Activated CD4-positive, alpha-beta T cell treated with anti-CD3 and anti-CD28 coated beads, Interleukin-2, amount 10 ng/mL, durations not matched to agents 7 days and 5 days (primary cell): ENCODE data around the gene VAC14. TPM values are rescaled to one million over a fixed set of nuclear protein-coding genes. Genes with fewer than 3 reads are reported as not detected.

Experiments used
- CTCF ChIA-PET: fragments of 350-600 bp; sonication (Branson Sonifier 250); formaldehyde crosslinking; loops from one replicate; lab custom pipeline; 2021; ENCODE audit warnings: antibody characterized with exemption; lab: Charles Lee
- POLR2A ChIA-PET: fragments of 350-600 bp; sonication (Branson Sonifier 250); formaldehyde crosslinking; loops from one replicate; lab custom pipeline; 2021; ENCODE audit warnings: antibody characterized with exemption; lab: Charles Lee
- DNase-seq: peaks from one replicate; pipeline ENCODE4 v3.0.0-alpha.2; 2020
- H3K27ac Mint-ChIP-seq: one replicate; pipeline ENCODE4 v1.8.0; 2021; ENCODE audit warnings: mild to moderate bottlenecking, moderate library complexity, mixed read lengths
- H3K27me3 Mint-ChIP-seq: one replicate; pipeline ENCODE4 v1.8.0; 2021; ENCODE audit warnings: mixed read lengths
- H3K36me3 Mint-ChIP-seq: one replicate; pipeline ENCODE4 v1.8.0; 2021; ENCODE audit warnings: low read depth, mixed read lengths
- H3K4me1 Mint-ChIP-seq: one replicate; pipeline ENCODE4 v1.8.0; 2021; ENCODE audit warnings: mixed read lengths
- H3K4me3 Mint-ChIP-seq: one replicate; pipeline ENCODE4 v1.8.0; 2021; ENCODE audit warnings: mild to moderate bottlenecking, moderate library complexity, mixed read lengths
- H3K9me3 Mint-ChIP-seq: one replicate; pipeline ENCODE4 v1.8.0; 2021; ENCODE audit warnings: mixed read lengths
- total RNA-seq, 2 experiments: library from RNA; stranded (reverse); gene quantifications; one replicate each; pipeline ENCODE4 v1.2.3, GENCODE V29; 2021

The VAC14 gene
- total RNA-seq, 2 experiments from 2014 or later = 35.9 to 37.1 TPM

DNA sequence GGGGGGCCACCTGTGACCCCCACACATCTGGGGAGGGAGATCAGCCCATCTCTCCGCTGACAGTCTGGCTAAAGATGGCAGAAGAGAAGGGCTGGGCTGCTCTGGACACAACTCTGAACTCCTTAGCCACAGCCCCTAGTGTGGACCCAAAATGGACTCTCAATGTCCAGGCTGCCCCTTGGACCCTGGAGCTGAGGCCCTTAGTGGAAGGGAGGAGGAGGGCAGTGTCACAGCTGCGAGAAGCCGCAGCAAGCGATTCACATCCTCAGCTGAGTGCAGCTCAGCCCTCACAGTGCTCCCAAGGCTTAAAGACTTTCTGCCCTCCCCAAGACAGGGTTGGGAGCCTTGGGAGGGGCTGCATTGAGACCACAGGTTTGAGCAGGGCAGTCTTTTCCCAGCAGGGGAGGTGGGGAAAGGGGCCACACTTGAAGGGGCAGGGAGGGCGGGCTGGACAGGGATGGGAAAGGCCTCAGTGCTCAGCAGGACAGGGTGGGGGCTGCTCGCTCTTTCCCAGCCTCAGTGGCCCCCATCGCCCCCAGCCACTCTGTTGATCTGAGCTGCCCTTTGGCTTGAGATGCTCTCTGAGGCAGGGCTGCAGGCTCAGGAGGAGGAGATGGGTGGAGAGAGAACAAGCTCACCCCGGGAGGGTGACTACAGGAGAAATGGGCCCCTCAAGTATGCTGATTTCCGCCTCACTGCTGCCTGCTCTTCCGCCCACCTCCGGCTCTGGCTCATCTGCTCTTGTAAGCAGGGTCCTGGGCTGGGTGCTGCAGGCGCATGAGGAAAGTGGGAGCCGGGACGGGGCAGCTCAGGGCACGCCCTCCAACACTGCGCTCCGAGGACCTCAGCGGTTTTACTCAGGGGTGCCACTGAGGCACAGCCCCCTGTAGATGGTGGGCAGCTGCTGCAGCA, 64.2 kb downstream of the VAC14 start:
- peak; percentile 36 for DNase-seq
- POLR2A ChIA-PET = no interaction called here

DNA sequence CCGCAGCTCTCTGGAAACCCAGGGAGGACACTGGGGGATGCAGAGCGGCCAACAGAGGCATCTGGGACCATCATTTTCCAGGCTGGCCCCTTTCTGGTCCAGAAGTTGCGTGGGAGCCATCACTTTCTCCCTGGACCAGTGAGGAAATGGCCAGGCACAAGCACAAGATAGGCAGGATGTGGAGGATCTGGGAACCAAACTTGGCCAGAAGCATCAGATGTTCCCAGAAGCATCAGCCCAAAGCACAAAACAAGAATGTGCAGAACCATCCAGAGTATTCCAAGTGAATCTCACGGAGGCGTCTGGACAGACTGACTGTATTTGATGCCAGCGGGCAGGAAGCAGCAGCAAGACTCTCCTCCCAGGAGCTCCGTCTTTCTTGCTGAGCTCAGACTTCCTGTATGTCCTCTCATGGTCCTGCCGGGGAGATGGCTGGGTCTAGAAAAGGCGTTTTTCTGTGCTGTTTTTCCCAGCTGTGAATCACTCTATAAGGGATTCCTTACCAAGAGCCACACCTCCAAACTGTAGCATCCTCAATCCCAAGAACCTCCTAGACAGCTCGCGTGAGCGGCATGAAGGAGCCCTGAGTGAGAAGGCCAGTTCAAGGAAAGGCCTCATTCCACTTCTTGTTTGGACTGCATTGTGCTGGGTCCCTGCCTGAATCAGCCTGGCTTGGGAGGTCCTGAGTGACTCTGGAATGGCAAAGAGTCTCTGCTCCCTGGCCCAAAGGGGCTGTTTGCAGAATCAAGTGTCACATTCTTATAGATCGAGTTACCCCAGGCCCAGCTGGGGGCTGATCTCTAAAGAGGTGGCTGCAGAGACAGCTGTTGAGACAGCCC, 65.6 kb downstream of the VAC14 start:
- Mint-ChIP-seq H3K36me3 (peaks cover 31% of the 10 kb centered on the region), H3K27me3 (no peaks in the 10 kb centered on the region)
- DNase-seq = no peak

More for the DNA sequence above, 64.2 kb downstream of the VAC14 start:
- peaks cover 74% of the 10 kb centered on the region for H3K4me1 Mint-ChIP-seq
- no peaks in the 10 kb centered on the region for H3K9me3 Mint-ChIP-seq
- H3K36me3 Mint-ChIP-seq = peaks cover 43% of the 10 kb centered on the region
- H3K4me3 Mint-ChIP-seq = peak overlapping the region; percentile 75
- H3K27ac Mint-ChIP-seq = peak overlapping the region; percentile 100
- CTCF ChIA-PET = interaction anchor here (1.6 to 2.3 kb wide), 3 partner anchors 8 to 58 kb away, joined by 6 to 15 read pairs (median 8); no protein-coding TSS in a partner anchor
- no peaks in the 10 kb centered on the region for H3K27me3 Mint-ChIP-seq

DNA sequence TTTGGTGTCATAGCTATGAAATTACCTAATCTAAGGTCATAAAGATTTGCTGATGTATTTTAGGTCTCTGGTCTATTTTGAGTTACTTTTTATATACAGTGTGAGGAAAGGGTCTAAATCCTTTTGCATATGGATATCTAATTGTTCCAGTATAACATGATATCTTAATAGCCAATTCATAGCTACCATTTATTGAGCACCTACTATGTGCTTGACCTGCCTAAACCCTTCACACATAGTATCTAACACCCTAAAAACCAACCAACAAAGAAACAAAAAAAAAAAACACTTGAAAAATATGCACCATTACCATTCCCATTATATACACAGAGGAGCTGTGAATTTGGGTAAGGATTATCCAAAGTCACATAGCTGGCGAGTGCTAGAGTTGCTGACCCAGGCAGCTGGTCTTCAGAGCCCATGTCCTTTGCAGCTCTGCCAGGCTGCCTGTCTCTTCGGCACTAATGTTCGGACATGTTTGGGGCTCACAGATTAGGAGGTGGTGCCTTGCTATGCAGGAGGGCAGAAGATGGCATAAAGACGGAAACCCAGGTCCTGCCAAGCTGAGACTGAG, 66.3 kb downstream of the VAC14 start:
- no peak overlapping the region for H3K4me3 Mint-ChIP-seq
- no peak for DNase-seq
- CTCF ChIA-PET = interaction anchor here (1.2 kb wide), 1 partner anchor 10 kb away, joined by 3 read pairs; no protein-coding TSS in a partner anchor
- H3K9me3 Mint-ChIP-seq = no peaks in the 10 kb centered on the region
- POLR2A ChIA-PET = no interaction called here
- H3K4me1 Mint-ChIP-seq = peaks cover 55% of the 10 kb centered on the region
- H3K27me3 Mint-ChIP-seq = no peaks in the 10 kb centered on the region
- H3K36me3 Mint-ChIP-seq = peaks cover 31% of the 10 kb centered on the region
- peak overlapping the region; percentile 69 for H3K27ac Mint-ChIP-seq

More for the DNA sequence above, 65.6 kb downstream of the VAC14 start:
- ChIA-PET CTCF (interaction anchor here (1.2 kb wide), 1 partner anchor 9 kb away, joined by 3 read pairs; no protein-coding TSS in a partner anchor), POLR2A (no interaction called here)
- H3K27ac Mint-ChIP-seq = peak overlapping the region; percentile 100
- peaks cover 62% of the 10 kb centered on the region for H3K4me1 Mint-ChIP-seq
- no peak overlapping the region for H3K4me3 Mint-ChIP-seq
- H3K9me3 Mint-ChIP-seq = no peaks in the 10 kb centered on the region

- Mint-ChIP-seq H3K27me3 (no peaks in the 10 kb centered on the region), H3K27ac (peak overlapping the region; percentile 63), H3K4me3 (no peak overlapping the region), H3K4me1 (peaks cover 18% of the 10 kb centered on the region), H3K9me3 (no peaks in the 10 kb centered on the region), H3K36me3 (peaks cover 21% of the 10 kb centered on the region)
- no peak for DNase-seq
- CTCF ChIA-PET = interaction anchor here (0.7 kb wide), 1 partner anchor 51 kb away, joined by 4 read pairs; no protein-coding TSS in a partner anchor
- POLR2A ChIA-PET = no interaction called here
These were observed 70.0 kb downstream of the VAC14 start for GRCh38 chr16:70730944-70731343.

DNA sequence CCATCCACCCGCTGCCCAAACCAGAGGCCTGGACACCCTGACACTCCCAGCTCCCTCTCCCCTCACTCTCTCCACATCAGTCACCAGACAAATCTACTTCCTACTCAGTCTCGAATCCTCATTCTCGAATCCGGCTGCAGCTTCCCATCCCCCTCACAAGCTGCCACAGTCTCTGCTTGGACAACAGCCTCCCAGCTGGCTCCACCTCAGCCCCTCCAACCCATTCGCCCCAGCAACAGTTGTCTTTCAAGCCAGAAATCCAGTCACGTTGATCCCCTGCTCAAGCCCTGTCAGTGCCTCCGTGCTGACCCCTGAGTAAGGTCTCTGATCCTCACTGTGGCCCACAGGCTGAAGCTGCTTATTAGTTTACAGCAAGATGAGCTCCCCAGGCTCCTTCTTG, 70.9 kb downstream of the VAC14 start:
- Mint-ChIP-seq H3K27ac (no peak overlapping the region), H3K4me3 (no peak overlapping the region), H3K27me3 (no peaks in the 10 kb centered on the region), H3K4me1 (peaks cover 10% of the 10 kb centered on the region), H3K36me3 (peaks cover 18% of the 10 kb centered on the region), H3K9me3 (no peaks in the 10 kb centered on the region)
- ChIA-PET POLR2A (no interaction called here), CTCF (interaction anchor here (2.0 kb wide), 1 partner anchor 15 kb away, joined by 4 read pairs; no protein-coding TSS in a partner anchor)
- no peak for DNase-seq

DNA sequence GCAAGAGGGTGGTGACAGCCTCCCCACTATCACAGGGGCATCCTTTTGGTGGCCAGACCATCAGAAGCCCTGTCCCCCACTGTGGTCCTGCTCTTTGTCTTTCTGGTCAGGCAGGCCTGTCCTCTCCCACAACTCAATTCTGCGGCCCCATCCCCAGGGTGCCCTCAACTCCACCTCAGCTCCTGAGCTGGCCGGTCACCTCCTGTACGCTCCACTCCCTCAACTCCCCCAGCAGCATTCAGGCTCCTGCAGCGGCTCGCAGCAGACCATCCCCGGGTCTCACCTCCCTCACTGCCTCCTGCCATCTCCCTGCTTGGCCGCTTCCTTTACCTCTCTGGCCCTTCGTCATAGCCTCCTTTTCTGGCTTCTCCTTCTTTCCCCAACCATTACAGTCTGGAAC, 71.7 kb downstream of the VAC14 start:
- no peak for DNase-seq
- Mint-ChIP-seq H3K9me3 (no peaks in the 10 kb centered on the region), H3K27ac (no peak overlapping the region), H3K4me1 (peaks cover 4% of the 10 kb centered on the region), H3K36me3 (peaks cover 11% of the 10 kb centered on the region), H3K27me3 (no peaks in the 10 kb centered on the region), H3K4me3 (no peak overlapping the region)
- ChIA-PET CTCF (interaction anchor here (1.1 to 2.0 kb wide), 2 partner anchors 14 to 51 kb away, joined by 3 to 4 read pairs; no protein-coding TSS in a partner anchor), POLR2A (no interaction called here)

DNA sequence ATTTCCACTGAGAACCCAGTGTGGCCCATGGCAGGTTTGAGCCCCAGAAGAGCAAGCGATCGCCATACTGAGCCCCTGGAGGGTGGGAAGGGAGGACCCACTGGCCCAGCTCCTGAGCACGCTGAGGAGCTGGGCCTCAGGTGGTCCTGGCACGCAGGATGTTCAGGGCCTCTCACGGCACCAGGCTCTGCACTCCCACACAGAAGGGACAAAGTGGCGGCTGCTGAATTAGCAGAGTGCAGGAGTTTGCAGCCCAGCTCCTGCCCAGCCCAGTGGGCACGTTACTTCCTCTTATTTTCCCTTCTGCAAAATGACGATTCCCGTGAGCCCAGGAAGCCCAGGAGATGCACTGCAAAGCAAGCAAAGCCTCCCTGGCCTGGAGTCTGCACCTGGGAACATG, 72.8 kb downstream of the VAC14 start:
- Mint-ChIP-seq H3K4me1 (peaks cover 1% of the 10 kb centered on the region), H3K4me3 (no peak overlapping the region), H3K9me3 (no peaks in the 10 kb centered on the region), H3K27me3 (no peaks in the 10 kb centered on the region), H3K27ac (no peak overlapping the region), H3K36me3 (peaks cover 9% of the 10 kb centered on the region)
- ChIA-PET CTCF (interaction anchor here (0.8 to 2.0 kb wide), 5 partner anchors 10 to 422 kb away, joined by 3 to 8 read pairs (median 4); no protein-coding TSS in a partner anchor), POLR2A (no interaction called here)
- DNase-seq = no peak

DNA sequence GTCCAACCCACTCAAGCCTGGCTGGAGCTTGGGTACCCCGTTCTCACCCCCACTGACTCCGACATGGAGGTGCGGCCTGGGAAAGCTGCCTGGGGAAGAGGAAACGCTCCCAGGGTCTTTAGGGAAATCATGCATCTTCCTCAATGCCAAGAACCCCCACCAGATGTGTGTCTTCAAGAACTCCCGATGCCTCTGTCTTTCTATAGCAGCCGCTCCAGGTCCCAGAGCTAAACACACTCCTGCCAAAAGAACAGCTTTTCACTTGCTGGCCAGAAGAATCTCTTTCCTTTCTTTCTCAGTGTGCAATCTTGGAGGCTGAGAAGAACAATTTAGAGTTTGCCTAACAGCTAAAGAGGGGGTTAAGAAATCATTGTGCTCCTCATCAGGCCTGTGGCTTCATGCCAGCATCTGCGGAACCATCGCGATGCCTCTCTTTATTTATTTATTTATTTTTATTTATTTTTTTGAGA, 74.0 kb downstream of the VAC14 start:
- Mint-ChIP-seq H3K27me3 (no peaks in the 10 kb centered on the region), H3K4me3 (no peak overlapping the region), H3K9me3 (no peaks in the 10 kb centered on the region), H3K36me3 (peaks cover 11% of the 10 kb centered on the region), H3K4me1 (peaks cover 1% of the 10 kb centered on the region), H3K27ac (no peak overlapping the region)
- DNase-seq = no peak
- ChIA-PET POLR2A (no interaction called here), CTCF (no interaction called here)

- H3K9me3 Mint-ChIP-seq = no peaks in the 10 kb centered on the region
- POLR2A ChIA-PET = no interaction called here
- H3K4me1 Mint-ChIP-seq = peaks cover 1% of the 10 kb centered on the region
- H3K36me3 Mint-ChIP-seq = peaks cover 11% of the 10 kb centered on the region
- no peak overlapping the region for H3K4me3 Mint-ChIP-seq
- DNase-seq = no peak
- no peaks in the 10 kb centered on the region for H3K27me3 Mint-ChIP-seq
- CTCF ChIA-PET = no interaction called here
- peak overlapping the region; percentile 19 for H3K27ac Mint-ChIP-seq
These were observed 74.8 kb downstream of the VAC14 start for GRCh38 chr16:70725912-70726828.

DNA sequence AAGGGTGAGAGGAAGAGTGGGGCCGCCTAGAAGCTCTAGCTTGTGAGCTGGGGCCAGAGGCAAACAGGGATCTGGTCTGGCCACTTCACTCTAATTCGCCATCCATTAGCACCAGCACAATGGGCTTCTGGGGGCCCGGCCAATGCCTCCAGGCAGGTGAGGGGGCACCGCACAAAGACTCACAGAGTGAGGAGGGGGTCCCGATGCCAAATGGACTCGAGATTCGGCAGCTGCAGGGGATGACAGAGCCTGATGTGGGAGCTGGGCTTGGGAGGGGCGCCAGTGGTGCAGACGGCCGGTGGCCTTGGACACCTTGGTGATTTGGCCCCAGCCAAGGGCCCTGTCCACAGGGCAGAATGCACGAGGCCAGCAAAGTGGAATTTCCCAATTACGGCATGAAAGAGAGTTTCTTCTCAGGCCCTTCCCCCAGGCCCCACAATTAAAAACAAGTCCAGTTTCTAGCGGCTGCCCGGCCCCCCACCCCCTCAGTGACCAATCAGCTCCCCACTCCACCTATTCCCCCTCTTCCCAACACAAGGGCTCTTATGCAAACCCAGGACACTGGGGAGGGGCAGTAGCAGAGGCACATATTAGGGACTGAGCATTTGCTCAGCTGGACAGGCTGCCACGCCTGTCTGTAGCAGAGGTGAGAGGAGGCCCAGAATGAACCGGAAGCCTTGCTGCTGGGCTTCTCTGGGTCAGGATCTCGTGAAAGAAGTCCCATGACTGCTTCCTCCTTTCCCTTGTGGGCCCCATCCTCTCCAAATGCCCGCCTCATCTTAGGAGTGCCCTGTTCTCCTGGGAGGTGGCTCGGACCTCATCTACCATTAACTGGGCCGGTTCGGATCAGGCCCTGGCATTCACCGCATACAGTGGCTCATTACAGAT, 75.7 kb downstream of the VAC14 start:
- peaks cover 2% of the 10 kb centered on the region for H3K4me1 Mint-ChIP-seq
- H3K27me3 Mint-ChIP-seq = no peaks in the 10 kb centered on the region
- no peak for DNase-seq
- H3K9me3 Mint-ChIP-seq = no peaks in the 10 kb centered on the region
- ChIA-PET POLR2A (no interaction called here), CTCF (interaction anchor here (0.6 to 0.7 kb wide), 2 partner anchors 157 to 439 kb away, joined by 3 read pairs; no protein-coding TSS in a partner anchor)
- H3K27ac Mint-ChIP-seq = peak overlapping the region; percentile 31
- H3K4me3 Mint-ChIP-seq = no peak overlapping the region
- H3K36me3 Mint-ChIP-seq = peaks cover 13% of the 10 kb centered on the region
